H9 (cell line): Measurements from ENCODE around the gene RNLS. TPM values are rescaled to one million over a fixed set of nuclear protein-coding genes. Genes with fewer than 3 reads are reported as not detected.

Source experiments
- DNase-seq: peaks from one replicate; pipeline ENCODE4 v3.0.0-alpha.2; 2017
- H2AFZ ChIP-seq: one replicate; pipeline ENCODE4 v1.6.1; 2013; ENCODE audit warnings: mild to moderate bottlenecking, low read length, control low read depth, moderate library complexity
- H2AK5ac ChIP-seq: 2 replicates; pipeline ENCODE4 v1.6.1; 2013; ENCODE audit warnings: low read length, control low read depth, mixed read lengths; ENCODE audit not compliant: insufficient read length
- H2BK120ac ChIP-seq: one replicate; pipeline ENCODE4 v1.6.1; 2013; ENCODE audit warnings: low read depth, mild to moderate bottlenecking, low read length, control low read depth, inconsistent platforms; ENCODE audit not compliant: poor library complexity, severe bottlenecking
- H2BK12ac ChIP-seq: 2 replicates; pipeline ENCODE4 v1.6.1; 2013; ENCODE audit warnings: low read length, control low read depth, mixed read lengths, low read depth; ENCODE audit not compliant: insufficient read length
- H2BK15ac ChIP-seq: 2 replicates; pipeline ENCODE4 v1.6.1; 2013; ENCODE audit warnings: low read depth, low read length, control low read depth
- H2BK20ac ChIP-seq: one replicate; pipeline ENCODE4 v1.6.1; 2013; ENCODE audit warnings: low read depth, mild to moderate bottlenecking, low read length, control low read depth, inconsistent platforms; ENCODE audit not compliant: poor library complexity, severe bottlenecking
- H2BK5ac ChIP-seq: 2 replicates; pipeline ENCODE4 v1.6.1; 2013; ENCODE audit warnings: low read length, control low read depth, mixed read lengths; ENCODE audit not compliant: insufficient read length
- H3K14ac ChIP-seq: 2 replicates; pipeline ENCODE4 v1.6.1; 2013; ENCODE audit warnings: low read length, control low read depth; ENCODE audit not compliant: insufficient read depth
- H3K18ac ChIP-seq: 2 replicates; pipeline ENCODE4 v1.6.1; 2013; ENCODE audit warnings: low read depth, mild to moderate bottlenecking, mixed read lengths, low read length, control low read depth; ENCODE audit not compliant: insufficient read length
- H3K23ac ChIP-seq: 2 replicates; pipeline ENCODE4 v1.6.1; 2013; ENCODE audit warnings: low read length, control low read depth, mixed read lengths, low read depth; ENCODE audit not compliant: insufficient read length
- H3K23me2 ChIP-seq: 2 replicates; pipeline ENCODE4 v1.6.1; 2013; ENCODE audit warnings: low read depth, mild to moderate bottlenecking, mixed read lengths, low read length, control low read depth; ENCODE audit not compliant: insufficient read length, poor library complexity, severe bottlenecking
- H3K27ac ChIP-seq: 2 replicates; pipeline ENCODE4 v1.5.1; 2013; ENCODE audit warnings: low read length, control low read depth, mixed read lengths, low read depth; ENCODE audit not compliant: insufficient read length
- H3K27me3 ChIP-seq: 2 replicates; pipeline ENCODE4 v1.6.1; 2013; ENCODE audit warnings: low read length, control low read depth, inconsistent platforms; ENCODE audit not compliant: insufficient read depth
- H3K4ac ChIP-seq: 2 replicates; pipeline ENCODE4 v1.6.1; 2013; ENCODE audit warnings: low read depth, mild to moderate bottlenecking, control low read depth, inconsistent platforms, low read length, moderate library complexity
- H3K4me1 ChIP-seq: 2 replicates; pipeline ENCODE4 v1.6.1; 2013; ENCODE audit warnings: low read length, control low read depth, inconsistent platforms; ENCODE audit not compliant: insufficient read depth
- H3K4me2 ChIP-seq: 2 replicates; pipeline ENCODE4 v1.6.1; 2013; ENCODE audit warnings: low read length, control low read depth, mixed read lengths; ENCODE audit not compliant: insufficient read length, insufficient read depth
- H3K56ac ChIP-seq: 2 replicates; pipeline ENCODE4 v1.6.1; 2013; ENCODE audit warnings: low read depth, mild to moderate bottlenecking, mixed read lengths, low read length, control low read depth; ENCODE audit not compliant: insufficient read length
- H3K79me1 ChIP-seq: 2 replicates; pipeline ENCODE4 v1.6.1; 2013; ENCODE audit warnings: low read depth, mild to moderate bottlenecking, moderate library complexity, low read length, control low read depth, inconsistent platforms; ENCODE audit not compliant: insufficient read depth, poor library complexity, severe bottlenecking
- H3K79me2 ChIP-seq: 2 replicates; pipeline ENCODE4 v1.6.1; 2013; ENCODE audit warnings: low read length, control low read depth, inconsistent platforms; ENCODE audit not compliant: insufficient read depth
- H3K9ac ChIP-seq: 2 replicates; pipeline ENCODE4 v1.6.1; 2013; ENCODE audit warnings: low read length, control low read depth, mixed read lengths; ENCODE audit not compliant: insufficient read length; ENCODE audit errors: extremely low read depth
- H3K9me3 ChIP-seq: one replicate; pipeline ENCODE4 v1.6.1; 2013; ENCODE audit warnings: low read depth, low read length, inconsistent platforms; ENCODE audit not compliant: control insufficient read depth
- H3T11ph ChIP-seq: one replicate; pipeline ENCODE4 v1.6.1; 2013; ENCODE audit warnings: mild to moderate bottlenecking, low read length, control low read depth, inconsistent platforms
- H4K20me1 ChIP-seq: one replicate; pipeline ENCODE4 v1.6.1; 2013; ENCODE audit not compliant: control insufficient read depth, insufficient read length, insufficient read depth
- H4K5ac ChIP-seq: 2 replicates; pipeline ENCODE4 v1.6.1; 2013; ENCODE audit warnings: low read depth, mild to moderate bottlenecking, mixed read lengths, low read length, control low read depth; ENCODE audit not compliant: insufficient read length
- H4K8ac ChIP-seq: replicated peaks from 2 replicates; pipeline ENCODE4 v1.6.1; 2013; ENCODE audit warnings: low read length, control low read depth, mixed read lengths, low read depth; ENCODE audit not compliant: insufficient read length
- H4K91ac ChIP-seq: 2 replicates; pipeline ENCODE4 v1.6.1; 2013; ENCODE audit warnings: low read depth, mild to moderate bottlenecking, moderate library complexity, mixed read lengths, low read length, control low read depth; ENCODE audit not compliant: insufficient read length
- H3K27ac Mint-ChIP-seq, 3 experiments: 2 replicates in 2 of 3; 3 replicates in 1 of 3; pipeline ENCODE4 v1.8.0; 2020 to 2021; ENCODE audit warnings: mixed read lengths in 3 of 3, mild to moderate bottlenecking in 1 of 3, moderate library complexity in 1 of 3
- H3K27me3 Mint-ChIP-seq: 2 replicates; pipeline ENCODE4 v1.8.0; 2021; ENCODE audit warnings: low read depth, mild to moderate bottlenecking, moderate library complexity, mixed read lengths
- H3K36me3 Mint-ChIP-seq, 3 experiments: 2 replicates in 2 of 3; 3 replicates in 1 of 3; pipeline ENCODE4 v1.8.0; 2020 to 2021; ENCODE audit warnings: low read depth in 3 of 3, mixed read lengths in 3 of 3; ENCODE audit not compliant: insufficient read depth in 1 of 3
- H3K4me1 Mint-ChIP-seq, 2 experiments: 2 replicates each; pipeline ENCODE4 v1.8.0; 2020; ENCODE audit warnings: mixed read lengths in 2 of 2
- H3K4me3 Mint-ChIP-seq, 2 experiments: 2 replicates in 1 of 2; 3 replicates in 1 of 2; pipeline ENCODE4 v1.8.0; 2020 to 2021; ENCODE audit warnings: mild to moderate bottlenecking in 2 of 2, mixed read lengths in 2 of 2, moderate library complexity in 1 of 2
- H3K9me3 Mint-ChIP-seq, 2 experiments: 2 replicates in 1 of 2; 3 replicates in 1 of 2; pipeline ENCODE4 v1.8.0; 2020; ENCODE audit warnings: mild to moderate bottlenecking in 2 of 2, mixed read lengths in 2 of 2, moderate library complexity in 1 of 2
- WGBS: extraction: QIAGEN DNeasy Blood & Tissue Kit; methylation state at CpG from one replicate; pipeline ENCODE4 v1.1.7; 2013; ENCODE audit warnings: missing lambda C conversion rate, low lambda C conversion rate, mixed read lengths; ENCODE audit not compliant: insufficient read length; ENCODE audit errors: extremely low coverage; 5-methylcytosine and 5-hydroxymethylcytosine counted together
- total RNA-seq: library from RNA; stranded (reverse); gene quantifications from 2 replicates; pipeline ENCODE4 v1.2.1, GENCODE V29; 2021
- TF ChIP-seq, protein P1 (sequence below): fragments of 200-600 bp; sonication (generic); conservative IDR thresholded peaks from 3 replicates; pipeline ENCODE4 v1.8.0; 2021; ENCODE audit warnings: antibody characterized with exemption, mild to moderate bottlenecking

The RNLS gene
- total RNA-seq, 1 experiment from 2014 or later, result 7.5 TPM

DNA sequence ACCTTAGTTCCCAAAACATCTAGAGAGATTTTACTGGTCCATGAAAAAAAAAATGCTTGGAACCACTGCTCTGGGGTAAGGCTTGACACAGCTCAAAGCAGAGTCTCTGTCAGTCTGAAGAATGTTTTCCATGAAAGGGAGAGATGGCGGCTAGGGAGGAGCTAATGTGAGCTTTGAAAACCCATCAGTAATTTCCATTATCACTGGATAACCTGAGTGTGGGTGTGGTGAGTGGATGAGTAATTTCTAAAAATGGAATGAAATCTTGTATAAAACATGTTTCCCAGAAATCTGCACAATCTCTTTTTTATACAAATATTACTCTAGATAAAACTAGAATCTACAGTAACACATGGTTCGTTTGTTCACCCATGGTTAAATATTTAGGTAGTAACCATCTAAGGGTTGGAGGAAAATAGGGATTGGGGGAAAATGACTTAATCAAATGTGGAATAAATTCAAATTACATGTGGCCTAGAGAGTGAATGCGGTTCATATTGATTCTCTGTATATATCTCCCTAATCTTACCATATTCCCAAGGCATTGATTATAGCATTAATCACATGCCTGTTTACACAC, 289.4 kb downstream of the RNLS start:
- Histone ChIP-seq H2AFZ (no peak overlapping the region), H2BK20ac (no peak overlapping the region), H2AK5ac (no peak overlapping the region), H3K27ac (no peak overlapping the region), H3K9me3 (no peaks in the 10 kb centered on the region), H3K79me1 (no peaks in the 10 kb centered on the region), H4K5ac (no peak overlapping the region), H3K4ac (no peak overlapping the region), H3K27me3 (no peaks in the 10 kb centered on the region), H3K79me2 (no peaks in the 10 kb centered on the region), H3K14ac (no peak overlapping the region), H2BK12ac (no peak overlapping the region), H3K9ac (no peak overlapping the region), H3K4me2 (no peak overlapping the region), H4K91ac (no peak overlapping the region), H4K20me1 (no peaks in the 10 kb centered on the region), H3K4me1 (no peaks in the 10 kb centered on the region), H2BK5ac (no peak overlapping the region), H2BK15ac (no peak overlapping the region), H3K23me2 (no peaks in the 10 kb centered on the region), H3K23ac (no peak overlapping the region), H3K56ac (no peak overlapping the region), H3T11ph (no peak overlapping the region), H2BK120ac (no peak overlapping the region), H4K8ac (no peak overlapping the region), H3K18ac (no peak overlapping the region)
- H3K36me3 Mint-ChIP-seq, result no peaks in the 10 kb centered on the region
- H3K9me3 Mint-ChIP-seq, result no peaks in the 10 kb centered on the region
- H3K27ac Mint-ChIP-seq, result no peak overlapping the region
- H3K4me3 Mint-ChIP-seq, result no peak overlapping the region
- TF ChIP-seq, protein P1, sequence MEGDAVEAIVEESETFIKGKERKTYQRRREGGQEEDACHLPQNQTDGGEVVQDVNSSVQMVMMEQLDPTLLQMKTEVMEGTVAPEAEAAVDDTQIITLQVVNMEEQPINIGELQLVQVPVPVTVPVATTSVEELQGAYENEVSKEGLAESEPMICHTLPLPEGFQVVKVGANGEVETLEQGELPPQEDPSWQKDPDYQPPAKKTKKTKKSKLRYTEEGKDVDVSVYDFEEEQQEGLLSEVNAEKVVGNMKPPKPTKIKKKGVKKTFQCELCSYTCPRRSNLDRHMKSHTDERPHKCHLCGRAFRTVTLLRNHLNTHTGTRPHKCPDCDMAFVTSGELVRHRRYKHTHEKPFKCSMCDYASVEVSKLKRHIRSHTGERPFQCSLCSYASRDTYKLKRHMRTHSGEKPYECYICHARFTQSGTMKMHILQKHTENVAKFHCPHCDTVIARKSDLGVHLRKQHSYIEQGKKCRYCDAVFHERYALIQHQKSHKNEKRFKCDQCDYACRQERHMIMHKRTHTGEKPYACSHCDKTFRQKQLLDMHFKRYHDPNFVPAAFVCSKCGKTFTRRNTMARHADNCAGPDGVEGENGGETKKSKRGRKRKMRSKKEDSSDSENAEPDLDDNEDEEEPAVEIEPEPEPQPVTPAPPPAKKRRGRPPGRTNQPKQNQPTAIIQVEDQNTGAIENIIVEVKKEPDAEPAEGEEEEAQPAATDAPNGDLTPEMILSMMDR, result no peak
- no peak for DNase-seq
- WGBS, result no CpG with 5 or more reads among the region's 3 CpGs
- no peaks in the 10 kb centered on the region for H3K4me1 Mint-ChIP-seq
- no peaks in the 10 kb centered on the region for H3K27me3 Mint-ChIP-seq
